GM12872 (cell line): Measurements from ENCODE around the gene S100A14.

Experiments used
- CTCF ChIP-seq: IDR thresholded peaks from 3 replicates; pipeline ENCODE4 v1.5.1; 2011; ENCODE audit warnings: low read depth, mild to moderate bottlenecking, low read length, moderate library complexity; ENCODE audit not compliant: insufficient read depth

The S100A14 gene

GRCh38 chr1:153646672-153647345 is 30.7 kb upstream of the S100A14 start:
- no peak for TF ChIP-seq CTCF

- TF ChIP-seq CTCF = no peak
Measured at GRCh38 chr1:153643816-153644215, 27.7 kb upstream of the S100A14 start.

- no peak for TF ChIP-seq CTCF
Measured at GRCh38 chr1:153643100-153643499, 27.0 kb upstream of the S100A14 start.

GRCh38 chr1:153642161-153642560 is 26.0 kb upstream of the S100A14 start:
- no peak for TF ChIP-seq CTCF

- TF ChIP-seq CTCF = no peak
Measured at GRCh38 chr1:153640861-153641260, 24.7 kb upstream of the S100A14 start.

- no peak for TF ChIP-seq CTCF
Measured at GRCh38 chr1:153639280-153639679, 23.2 kb upstream of the S100A14 start.

GRCh38 chr1:153638261-153638660 is 22.1 kb upstream of the S100A14 start:
- no peak for TF ChIP-seq CTCF

GRCh38 chr1:153636312-153636711 is 20.2 kb upstream of the S100A14 start:
- no peak for TF ChIP-seq CTCF
